ENCODE measurements around the gene ITGA1.

The ITGA1 gene

DNA sequence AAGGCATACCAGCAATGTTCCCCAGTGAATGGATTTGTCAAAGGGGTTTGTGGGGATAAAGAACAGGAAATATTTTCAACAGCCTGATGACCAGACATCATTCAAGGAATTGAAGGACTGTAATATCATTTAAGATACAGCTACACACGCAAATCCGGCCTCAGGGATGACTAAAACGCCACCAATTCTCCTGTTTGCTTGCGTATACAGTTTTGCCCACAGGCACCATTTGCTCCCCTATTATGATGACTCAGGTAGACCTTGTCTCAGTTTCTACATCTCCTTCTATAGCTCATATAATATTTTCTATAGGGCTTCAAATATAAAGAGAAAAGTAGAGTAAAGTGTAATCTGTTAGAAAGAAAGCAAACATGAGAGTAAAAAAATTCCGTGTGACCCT, 29.7 kb upstream of the ITGA1 start:
- Histone ChIP-seq H3K27me3 (ENCODE audit: low read depth, low read length) (no peaks in the 10 kb centered on the region), H3K9ac (ENCODE audit: low read length) (no peak overlapping the region), H3K27ac (ENCODE audit: low read length) (no peak overlapping the region), H3K9me3 (ENCODE audit: insufficient read depth, low read length) (peaks cover 3% of the 10 kb centered on the region; the same call in 1 of the 2 replicates), H3K4me2 (ENCODE audit: low read length) (no peak overlapping the region), H3K36me3 (replicated peaks; ENCODE audit: low read depth, low read length) (peaks cover 12% of the 10 kb centered on the region), H3K4me1 (ENCODE audit: low read length) (peaks cover 27% of the 10 kb centered on the region), H4K20me1 (ENCODE audit: insufficient read depth, low read length) (no peaks in the 10 kb centered on the region), H3K79me2 (ENCODE audit: low read length) (no peaks in the 10 kb centered on the region), H2AFZ (ENCODE audit: low read depth, low read length) (no peak overlapping the region), H3K4me3 (ENCODE audit: low read length) (no peak overlapping the region)
- TF ChIP-seq CTCF (IDR thresholded peaks at IDR 0.05; ENCODE audit: low read depth, low read length) = no peak

DNA sequence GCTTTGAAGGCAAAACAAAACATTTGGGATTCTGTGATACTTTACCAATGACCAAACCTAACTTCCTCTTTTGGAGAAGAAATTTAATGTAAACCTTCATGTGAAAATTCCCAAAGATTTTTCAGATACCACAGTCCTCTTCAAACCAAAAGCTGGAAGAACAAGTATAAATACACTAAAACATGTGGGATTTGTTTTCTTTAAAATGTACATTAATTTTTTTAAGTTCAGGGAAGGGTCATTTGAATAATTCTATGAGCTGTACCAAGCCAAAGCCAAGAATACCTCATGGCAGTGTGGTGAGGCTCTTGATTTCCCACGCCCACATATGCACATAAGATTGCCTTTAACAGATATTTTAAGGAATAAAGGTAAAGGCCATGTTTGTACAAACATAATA, 28.4 kb upstream of the ITGA1 start:
- Histone ChIP-seq H4K20me1 (ENCODE audit: insufficient read depth, low read length) (no peaks in the 10 kb centered on the region), H3K9me3 (ENCODE audit: insufficient read depth, low read length) (peaks cover 3% of the 10 kb centered on the region; the same call in 1 of the 2 replicates), H3K4me2 (ENCODE audit: low read length) (no peak overlapping the region), H3K79me2 (ENCODE audit: low read length) (no peaks in the 10 kb centered on the region), H3K36me3 (replicated peaks; ENCODE audit: low read depth, low read length) (peaks cover 12% of the 10 kb centered on the region), H2AFZ (ENCODE audit: low read depth, low read length) (no peak overlapping the region), H3K27ac (ENCODE audit: low read length) (no peak overlapping the region), H3K27me3 (ENCODE audit: low read depth, low read length) (no peaks in the 10 kb centered on the region), H3K9ac (ENCODE audit: low read length) (no peak overlapping the region), H3K4me3 (ENCODE audit: low read length) (no peak overlapping the region), H3K4me1 (ENCODE audit: low read length) (peaks cover 20% of the 10 kb centered on the region)
- TF ChIP-seq EZH2phosphoT487 (IDR thresholded peaks at IDR 0.05; ENCODE audit: low read depth) (no peak), CTCF (IDR thresholded peaks at IDR 0.05; ENCODE audit: low read depth, low read length) (no peak)

DNA sequence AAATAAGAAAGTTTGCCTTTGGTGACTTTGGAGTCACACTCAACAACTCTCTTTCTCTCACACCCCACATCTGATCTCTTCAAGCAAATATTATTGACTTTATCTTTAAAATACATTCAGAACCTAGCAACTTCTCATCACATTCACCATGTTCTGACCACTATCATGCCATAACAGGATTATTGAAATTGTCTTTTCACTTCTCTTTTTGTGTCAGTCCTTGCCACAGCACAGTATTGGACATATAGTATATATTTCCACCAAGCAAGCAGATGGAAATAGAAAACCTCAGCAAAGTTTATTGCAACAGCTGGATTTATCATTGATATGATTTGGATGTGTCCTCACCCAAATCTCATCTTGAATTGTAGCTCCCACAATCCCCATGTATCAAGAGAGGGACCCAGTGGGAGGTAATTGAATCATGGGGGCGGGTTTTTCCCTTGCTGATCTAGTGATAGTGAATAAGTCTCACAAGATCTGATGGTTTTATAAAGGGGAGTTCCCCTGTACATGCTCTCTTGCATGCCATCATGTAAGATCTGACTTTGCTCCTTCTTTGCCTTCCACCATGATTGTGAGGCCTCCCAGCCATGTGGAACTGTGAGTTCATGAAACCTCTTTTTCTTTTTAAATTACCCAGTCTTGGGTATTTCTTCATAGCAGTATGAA, 26.9 kb upstream of the ITGA1 start:
- peak overlapping the region; percentile 15; the same call in 1 of the 2 replicates for H3K4me3 ChIP-seq (ENCODE audit: low read length)
- peaks cover 18% of the 10 kb centered on the region for H3K4me1 ChIP-seq (ENCODE audit: low read length)
- TF ChIP-seq EZH2phosphoT487 (IDR thresholded peaks at IDR 0.05; ENCODE audit: low read depth) = no peak
- no peak for TF ChIP-seq CTCF (IDR thresholded peaks at IDR 0.05; ENCODE audit: low read depth, low read length)
- no peaks in the 10 kb centered on the region for H3K79me2 ChIP-seq (ENCODE audit: low read length)
- H4K20me1 ChIP-seq (ENCODE audit: insufficient read depth, low read length) = no peaks in the 10 kb centered on the region
- peak overlapping the region; percentile 39 for H3K4me2 ChIP-seq (ENCODE audit: low read length)
- peak overlapping the region; percentile 75 for H3K27ac ChIP-seq (ENCODE audit: low read length)
- H3K36me3 ChIP-seq (replicated peaks; ENCODE audit: low read depth, low read length) = peaks cover 15% of the 10 kb centered on the region
- no peaks in the 10 kb centered on the region for H3K27me3 ChIP-seq (ENCODE audit: low read depth, low read length)
- H3K9ac ChIP-seq (ENCODE audit: low read length) = no peak overlapping the region; the same call in 1 of the 2 replicates
- peaks cover 5% of the 10 kb centered on the region; the same call in 1 of the 2 replicates for H3K9me3 ChIP-seq (ENCODE audit: insufficient read depth, low read length)
- H2AFZ ChIP-seq (ENCODE audit: low read depth, low read length) = no peak overlapping the region

GRCh38 chr5:52767217-52767743, 20.4 kb upstream of the ITGA1 start:
- Histone ChIP-seq H3K27me3 (ENCODE audit: low read depth, low read length) (no peaks in the 10 kb centered on the region), H2AFZ (ENCODE audit: low read depth, low read length) (0 out of 2 replicates have a peak overlapping the region, but pooled peaks have one; percentile 17), H3K36me3 (replicated peaks; ENCODE audit: low read depth, low read length) (peaks cover 3% of the 10 kb centered on the region), H3K4me2 (ENCODE audit: low read length) (peak overlapping the region; percentile 70), H3K9me3 (ENCODE audit: insufficient read depth, low read length) (peaks cover 7% of the 10 kb centered on the region; the same call in 1 of the 2 replicates), H3K27ac (ENCODE audit: low read length) (peak overlapping the region; percentile 94), H3K9ac (ENCODE audit: low read length) (peak overlapping the region; percentile 46; the same call in 1 of the 2 replicates), H3K79me2 (ENCODE audit: low read length) (no peaks in the 10 kb centered on the region), H3K4me3 (ENCODE audit: low read length) (peak overlapping the region; percentile 38; the same call in 1 of the 2 replicates), H3K4me1 (ENCODE audit: low read length) (peaks cover 44% of the 10 kb centered on the region), H4K20me1 (ENCODE audit: insufficient read depth, low read length) (no peaks in the 10 kb centered on the region)
- TF ChIP-seq CTCF (IDR thresholded peaks at IDR 0.05; ENCODE audit: low read depth, low read length) (no peak), EZH2phosphoT487 (IDR thresholded peaks at IDR 0.05; ENCODE audit: low read depth) (no peak)
